CD4-positive, alpha-beta T cell (primary cell): ENCODE results near the gene FN1. TPM values are rescaled to one million over a fixed set of nuclear protein-coding genes. Genes with fewer than 3 reads are reported as not detected.

Experiments
- ATAC-seq: fragments of 200-7000 bp; cut with Tn5 transposase; one replicate; pipeline ENCODE4 v1.10.0; 2022; ENCODE audit warnings: mild to moderate bottlenecking; ENCODE audit not compliant: poor library complexity
- CTCF ChIA-PET: fragments of 350-600 bp; sonication (Branson Sonifier 250); formaldehyde crosslinking; loops from one replicate; lab custom pipeline; 2021; ENCODE audit warnings: antibody characterized with exemption, inconsistent platforms; lab: Charles Lee
- POLR2A ChIA-PET: fragments of 350-600 bp; sonication (Branson Sonifier 250); formaldehyde crosslinking; loops from one replicate; lab custom pipeline; 2021; ENCODE audit warnings: antibody characterized with exemption, inconsistent platforms; lab: Charles Lee
- DNase-seq, 14 experiments: peaks; one replicate each; pipeline ENCODE4 v3.0.0-alpha.2; 2013 to 2020; ENCODE audit warnings: mixed read lengths in 2 of 14
- H3K27ac ChIP-seq, 2 donors: one replicate each; pipeline versions ENCODE4 v1.5.1 to v1.7.0; 2013; ENCODE audit warnings: low read length in 2 of 2, low read depth in 1 of 2, mild to moderate bottlenecking in 1 of 2
- H3K27me3 ChIP-seq, 2 experiments: 1 replicate in 1 of 2; 2 replicates in 1 of 2; pipeline versions ENCODE4 v1.6.1 to v1.7.0; 2013; ENCODE audit warnings: low read length in 2 of 2, control low read depth in 1 of 2, mild to moderate bottlenecking in 1 of 2, moderate library complexity in 1 of 2; ENCODE audit not compliant: insufficient read depth in 2 of 2, control insufficient read depth in 1 of 2
- H3K36me3 ChIP-seq: one replicate; pipeline ENCODE4 v1.6.1; 2013; ENCODE audit warnings: low read length, control low read depth; ENCODE audit not compliant: insufficient read depth
- H3K4me1 ChIP-seq: one replicate; pipeline ENCODE4 v1.6.1; 2013; ENCODE audit warnings: low read length, control low read depth; ENCODE audit not compliant: insufficient read depth
- H3K4me3 ChIP-seq: one replicate; pipeline ENCODE4 v1.5.1; 2013; ENCODE audit warnings: mild to moderate bottlenecking, low read length, moderate library complexity
- H3K9me3 ChIP-seq, 2 experiments: 1 replicate in 1 of 2; 2 replicates in 1 of 2; pipeline versions ENCODE4 v1.6.1 to v1.7.0; 2013; ENCODE audit warnings: low read length in 2 of 2, mild to moderate bottlenecking in 2 of 2, control low read depth in 1 of 2, moderate library complexity in 1 of 2; ENCODE audit not compliant: control insufficient read depth in 1 of 2, insufficient read depth in 1 of 2
- H3K27ac Mint-ChIP-seq: one replicate; pipeline ENCODE4 v1.8.0; 2020; ENCODE audit warnings: mixed read lengths
- H3K27me3 Mint-ChIP-seq: one replicate; pipeline ENCODE4 v1.8.0; 2021; ENCODE audit warnings: mixed read lengths
- H3K36me3 Mint-ChIP-seq: one replicate; pipeline ENCODE4 v1.8.0; 2021; ENCODE audit warnings: low read depth, mixed read lengths
- H3K4me1 Mint-ChIP-seq: one replicate; pipeline ENCODE4 v1.8.0; 2021; ENCODE audit warnings: low read depth, mixed read lengths
- H3K4me3 Mint-ChIP-seq: one replicate; pipeline ENCODE4 v1.8.0; 2020; ENCODE audit warnings: mild to moderate bottlenecking, mixed read lengths
- H3K9me3 Mint-ChIP-seq: one replicate; pipeline ENCODE4 v1.8.0; 2020; ENCODE audit warnings: mixed read lengths
- CTCF ChIP-seq: fragments of 200-600 bp; IDR thresholded peaks from one replicate; pipeline ENCODE4 v1.8.0; 2022; ENCODE audit warnings: antibody characterized with exemption, mild to moderate bottlenecking
- intact Hi-C, 2 experiments: fragments of 100-400 bp; cut with DNase I in 1 of 2; cut with micrococcal nuclease in 1 of 2; formaldehyde crosslinking; loops; one replicate each; pipeline versions ENCODE4 v1.15.1 to v1.9.0; 2023 to 2025; cut with DNase I, micrococcal nuclease
- total RNA-seq, 174 experiments: library from RNA in 2 of 174; stranded (reverse) in 2 of 174; gene quantifications; one replicate each; pipeline ENCODE4 v1.2.3 and lab custom pipeline; 2021 to 2026

FN1 gene
- total RNA-seq, 2 experiments from 2014 or later = 0.41 to 0.61 TPM

GRCh38 chr2:215442401-215442787 is 6.5 kb upstream of the FN1 start:
- CTCF ChIA-PET = interaction anchor here (0.7 kb wide), 1 partner anchor 12 kb away, joined by 3 read pairs; no protein-coding TSS in a partner anchor
- intact Hi-C loops = no loop called here
- Mint-ChIP-seq H3K27me3 (peaks cover 60% of the 10 kb centered on the region), H3K36me3 (no peaks in the 10 kb centered on the region), H3K4me1 (no peaks in the 10 kb centered on the region), H3K27ac (no peak overlapping the region), H3K9me3 (no peaks in the 10 kb centered on the region), H3K4me3 (no peak overlapping the region)
- H3K36me3 ChIP-seq = no peaks in the 10 kb centered on the region
- no peaks in the 10 kb centered on the region for H3K9me3 ChIP-seq
- TF ChIP-seq CTCF = no peak
- POLR2A ChIA-PET = no interaction called here
- H3K27me3 ChIP-seq = peaks cover 12 to 34% of the 10 kb centered on the region in 2 experiments
- DNase-seq (no peak), ATAC-seq (no peak)
- H3K4me1 ChIP-seq = no peaks in the 10 kb centered on the region
- H3K4me3 ChIP-seq = no peak overlapping the region
- H3K27ac ChIP-seq = no peak overlapping the region

- DNase-seq = no peak
- H3K27me3 ChIP-seq = peaks cover 18 to 40% of the 10 kb centered on the region in 2 experiments
- Mint-ChIP-seq H3K4me1 (peaks cover 5% of the 10 kb centered on the region), H3K36me3 (no peaks in the 10 kb centered on the region), H3K27me3 (peaks cover 60% of the 10 kb centered on the region), H3K4me3 (no peak overlapping the region), H3K27ac (no peak overlapping the region), H3K9me3 (no peaks in the 10 kb centered on the region)
- no peak overlapping the region for H3K27ac ChIP-seq
- no peak for TF ChIP-seq CTCF
- no peak overlapping the region for H3K4me3 ChIP-seq
- no peaks in the 10 kb centered on the region for H3K9me3 ChIP-seq
- H3K4me1 ChIP-seq = peaks cover 3% of the 10 kb centered on the region
- intact Hi-C loops = no loop called here
- no peak for ATAC-seq
- ChIA-PET CTCF (interaction anchor here (0.7 kb wide), 1 partner anchor 12 kb away, joined by 3 read pairs; no protein-coding TSS in a partner anchor), POLR2A (no interaction called here)
- no peaks in the 10 kb centered on the region for H3K36me3 ChIP-seq
Observed at GRCh38 chr2:215441560-215442400, 5.9 kb upstream of the FN1 start.

GRCh38 chr2:215439980-215440512 is 4.2 kb upstream of the FN1 start:
- Mint-ChIP-seq H3K9me3 (no peaks in the 10 kb centered on the region), H3K27me3 (peaks cover 71% of the 10 kb centered on the region), H3K27ac (no peak overlapping the region), H3K36me3 (no peaks in the 10 kb centered on the region), H3K4me1 (peaks cover 17% of the 10 kb centered on the region), H3K4me3 (no peak overlapping the region)
- ChIA-PET CTCF (interaction anchor here (0.7 kb wide), 1 partner anchor 34 kb away, joined by 3 read pairs; no protein-coding TSS in a partner anchor), POLR2A (interaction anchor here (0.5 kb wide), 1 partner anchor 847 kb away, joined by 3 read pairs; no protein-coding TSS in a partner anchor)
- TF ChIP-seq CTCF = no peak
- H3K27ac ChIP-seq = no peak overlapping the region
- intact Hi-C loops = no loop called here
- H3K4me3 ChIP-seq = no peak overlapping the region
- peaks cover 34 to 56% of the 10 kb centered on the region in 2 experiments for H3K27me3 ChIP-seq
- no peak for DNase-seq
- H3K4me1 ChIP-seq = peaks cover 19% of the 10 kb centered on the region
- H3K36me3 ChIP-seq = no peaks in the 10 kb centered on the region
- no peak for ATAC-seq
- H3K9me3 ChIP-seq = peaks cover 0 to 7% of the 10 kb centered on the region in 2 experiments
